Fibroblast of lung (primary cell): Measurements from ENCODE around the gene EIF2AK2. TPM values are rescaled to one million over a fixed set of nuclear protein-coding genes. Genes with fewer than 3 reads are reported as not detected.

Experiments
- DNase-seq, 2 donors: peaks; one replicate each; pipeline versions ENCODE4 v3.0.0 to v3.0.0-alpha.2; 2010; ENCODE audit warnings: low read depth in 2 of 2
- H2AFZ ChIP-seq: 2 replicates; pipeline ENCODE4 v1.5.1; 2012; ENCODE audit warnings: low read length, control low read depth, inconsistent platforms
- H3K27ac ChIP-seq: 2 replicates; pipeline ENCODE4 v1.5.1; 2011; ENCODE audit warnings: low read length, control low read depth; ENCODE audit not compliant: insufficient read depth
- H3K27me3 ChIP-seq: 2 replicates; pipeline ENCODE4 v1.5.1; 2011; ENCODE audit warnings: mild to moderate bottlenecking, low read length; ENCODE audit not compliant: control insufficient read depth, insufficient read depth
- H3K36me3 ChIP-seq: 2 replicates; pipeline ENCODE4 v1.5.1; 2011; ENCODE audit warnings: low read length; ENCODE audit not compliant: control insufficient read depth, insufficient read depth
- H3K4me1 ChIP-seq: 2 replicates; pipeline ENCODE4 v1.5.1; 2011; ENCODE audit warnings: low read length; ENCODE audit not compliant: control insufficient read depth, insufficient read depth; ENCODE audit errors: extremely low read depth
- H3K4me2 ChIP-seq: 2 replicates; pipeline ENCODE4 v1.5.1; 2011; ENCODE audit warnings: low read length, control low read depth; ENCODE audit not compliant: insufficient read depth; ENCODE audit errors: extremely low read depth
- H3K4me3 ChIP-seq, 4 experiments: fragments of 200-600 bp in 1 of 4; sonication (generic) in 1 of 4; replicated peaks in 1 of 4; 2 replicates each; pipeline ENCODE4 v1.5.1; 2011 to 2016; ENCODE audit warnings: low read length in 4 of 4, low read depth in 3 of 4, mild to moderate bottlenecking in 3 of 4, control low read depth in 2 of 4, inconsistent platforms in 1 of 4, mixed read lengths in 1 of 4; ENCODE audit not compliant: insufficient read depth in 1 of 4; ENCODE audit errors: control extremely low read depth in 1 of 4
- H3K79me2 ChIP-seq: 2 replicates; pipeline ENCODE4 v1.5.1; 2012; ENCODE audit warnings: mild to moderate bottlenecking, low read length, inconsistent platforms; ENCODE audit not compliant: control insufficient read depth, insufficient read depth
- H3K9ac ChIP-seq: 2 replicates; pipeline ENCODE4 v1.5.1; 2011; ENCODE audit warnings: mild to moderate bottlenecking, low read length, control low read depth; ENCODE audit not compliant: insufficient read depth
- H3K9me3 ChIP-seq: 2 replicates; pipeline ENCODE4 v1.5.1; 2012; ENCODE audit warnings: low read depth, low read length; ENCODE audit not compliant: control insufficient read depth, insufficient read depth
- H4K20me1 ChIP-seq: 2 replicates; pipeline ENCODE4 v1.5.1; 2011; ENCODE audit warnings: low read length; ENCODE audit not compliant: control insufficient read depth, insufficient read depth; ENCODE audit errors: extremely low read depth
- EZH2 ChIP-seq: IDR thresholded peaks from 2 replicates; pipeline ENCODE4 v1.5.1; 2012; ENCODE audit warnings: low read length, control low read depth, mild to moderate bottlenecking; ENCODE audit errors: missing control alignments
- polyA plus RNA-seq, 2 donors: library from polyadenylated mRNA; depleted of rRNA in 1 of 2; stranded (reverse) in 1 of 2; unstranded in 1 of 2; fragments of >200 nt; gene quantifications; 2 replicates each; pipeline ENCODE4 v1.2.1, GENCODE V29; 2011 to 2012; ENCODE audit warnings: missing spikeins in 1 of 2
- total RNA-seq: library from RNA; depleted of rRNA; stranded (reverse); fragments of >200 nt; gene quantifications from 2 replicates; pipeline ENCODE4 v1.2.1, GENCODE V29; 2014
- TF ChIP-seq, protein P1 (sequence below), 2 donors: IDR thresholded peaks in 1 of 2; conservative IDR thresholded peaks in 1 of 2; 1 replicate in 1 of 2; 2 replicates in 1 of 2; pipeline ENCODE4 v1.5.1; 2011 to 2012; ENCODE audit warnings: low read length in 2 of 2, control low read depth in 1 of 2, inconsistent platforms in 1 of 2, low read depth in 1 of 2, mild to moderate bottlenecking in 1 of 2

The EIF2AK2 gene
- total and polyA plus RNA-seq, 2 donors (not counting 1 experiment from before 2014, with no cell fraction given): 32.0 to 39.9 TPM

- H3K27ac ChIP-seq: no peak overlapping the region
- H3K4me3 ChIP-seq: no peak overlapping the region
- DNase-seq: no peak
- no peak overlapping the region for H3K9ac ChIP-seq
- no peak overlapping the region for H3K4me2 ChIP-seq
- H3K9me3 ChIP-seq: no peaks in the 10 kb centered on the region
- H2AFZ ChIP-seq: no peak overlapping the region
- peaks cover 4% of the 10 kb centered on the region for H3K36me3 ChIP-seq
- H4K20me1 ChIP-seq: no peaks in the 10 kb centered on the region
- TF ChIP-seq, protein P1, sequence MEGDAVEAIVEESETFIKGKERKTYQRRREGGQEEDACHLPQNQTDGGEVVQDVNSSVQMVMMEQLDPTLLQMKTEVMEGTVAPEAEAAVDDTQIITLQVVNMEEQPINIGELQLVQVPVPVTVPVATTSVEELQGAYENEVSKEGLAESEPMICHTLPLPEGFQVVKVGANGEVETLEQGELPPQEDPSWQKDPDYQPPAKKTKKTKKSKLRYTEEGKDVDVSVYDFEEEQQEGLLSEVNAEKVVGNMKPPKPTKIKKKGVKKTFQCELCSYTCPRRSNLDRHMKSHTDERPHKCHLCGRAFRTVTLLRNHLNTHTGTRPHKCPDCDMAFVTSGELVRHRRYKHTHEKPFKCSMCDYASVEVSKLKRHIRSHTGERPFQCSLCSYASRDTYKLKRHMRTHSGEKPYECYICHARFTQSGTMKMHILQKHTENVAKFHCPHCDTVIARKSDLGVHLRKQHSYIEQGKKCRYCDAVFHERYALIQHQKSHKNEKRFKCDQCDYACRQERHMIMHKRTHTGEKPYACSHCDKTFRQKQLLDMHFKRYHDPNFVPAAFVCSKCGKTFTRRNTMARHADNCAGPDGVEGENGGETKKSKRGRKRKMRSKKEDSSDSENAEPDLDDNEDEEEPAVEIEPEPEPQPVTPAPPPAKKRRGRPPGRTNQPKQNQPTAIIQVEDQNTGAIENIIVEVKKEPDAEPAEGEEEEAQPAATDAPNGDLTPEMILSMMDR (conservative IDR thresholded peaks at IDR 0.05 in 1 of 2, IDR thresholded peaks at IDR 0.05 in 1 of 2; ENCODE audit: low read depth in 1 of 2, low read length in 2 of 2): no peak
- TF ChIP-seq EZH2: no peak
- no peaks in the 10 kb centered on the region for H3K27me3 ChIP-seq
- H3K79me2 ChIP-seq: no peaks in the 10 kb centered on the region
- no peaks in the 10 kb centered on the region for H3K4me1 ChIP-seq
These were observed 37.6 kb downstream of the EIF2AK2 start for GRCh38 chr2:37119157-37119556.

DNA sequence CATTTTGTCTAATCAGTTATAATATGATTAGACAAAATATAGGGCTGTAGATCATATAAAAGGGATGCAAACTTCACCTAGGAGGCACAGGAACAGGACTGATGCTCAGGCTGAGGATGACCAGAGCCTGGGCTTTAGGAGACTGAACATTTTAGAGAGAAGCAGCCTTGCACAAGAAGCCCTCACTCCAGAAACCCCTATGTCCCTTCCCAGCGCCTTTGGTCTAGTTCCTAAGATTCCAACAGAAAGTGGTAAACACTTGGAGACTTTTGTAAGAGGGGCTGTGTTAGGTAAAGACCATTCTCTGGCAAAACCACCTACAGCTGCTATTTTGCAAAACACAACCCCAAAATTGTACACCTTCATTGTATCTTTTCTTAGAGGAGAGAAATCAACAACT lies 39.2 kb downstream of the EIF2AK2 start:
- Histone ChIP-seq H3K36me3 (peaks cover 1% of the 10 kb centered on the region), H3K9me3 (no peaks in the 10 kb centered on the region), H3K4me1 (no peaks in the 10 kb centered on the region), H2AFZ (no peak overlapping the region), H3K4me3 (no peak overlapping the region), H3K9ac (no peak overlapping the region), H4K20me1 (no peaks in the 10 kb centered on the region), H3K27ac (no peak overlapping the region), H3K27me3 (no peaks in the 10 kb centered on the region), H3K79me2 (no peaks in the 10 kb centered on the region), H3K4me2 (no peak overlapping the region)
- no peak for TF ChIP-seq EZH2
- TF ChIP-seq, protein P1 (conservative IDR thresholded peaks at IDR 0.05 in 1 of 2, IDR thresholded peaks at IDR 0.05 in 1 of 2; ENCODE audit: low read depth in 1 of 2, low read length in 2 of 2): no peak
- no peak for DNase-seq

DNA sequence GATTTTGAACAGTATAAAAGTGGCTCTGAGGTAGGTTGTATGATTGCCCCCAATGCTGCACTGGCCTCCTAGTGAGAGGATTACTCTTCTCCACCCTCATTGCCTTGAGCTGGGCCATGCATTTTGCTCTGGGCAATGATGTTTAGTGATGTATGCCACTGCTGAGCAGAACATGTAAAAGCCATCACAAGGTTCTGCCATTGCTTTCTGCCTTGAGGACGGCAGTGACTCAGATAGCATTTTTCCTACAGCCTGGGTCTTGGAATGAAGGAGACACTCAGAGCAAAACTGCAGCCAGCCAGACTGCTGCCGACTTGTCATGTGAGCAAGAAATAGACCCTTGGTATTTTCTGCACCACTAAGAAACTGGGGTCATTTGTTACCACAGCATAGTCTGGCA lies 44.8 kb downstream of the EIF2AK2 start:
- no peak for DNase-seq
- H2AFZ ChIP-seq: no peak overlapping the region
- no peak overlapping the region for H3K27ac ChIP-seq
- H3K27me3 ChIP-seq: no peaks in the 10 kb centered on the region
- H3K4me2 ChIP-seq: no peak overlapping the region
- H3K79me2 ChIP-seq: no peaks in the 10 kb centered on the region
- no peak for TF ChIP-seq EZH2
- TF ChIP-seq, protein P1 (conservative IDR thresholded peaks at IDR 0.05 in 1 of 2, IDR thresholded peaks at IDR 0.05 in 1 of 2; ENCODE audit: low read depth in 1 of 2, low read length in 2 of 2): no peak
- no peak overlapping the region for H3K9ac ChIP-seq
- H4K20me1 ChIP-seq: no peaks in the 10 kb centered on the region
- H3K36me3 ChIP-seq: peaks cover 1% of the 10 kb centered on the region
- H3K9me3 ChIP-seq: no peaks in the 10 kb centered on the region
- no peaks in the 10 kb centered on the region for H3K4me1 ChIP-seq
- H3K4me3 ChIP-seq: no peak overlapping the region
